ENCODE results near the gene INHBC. TPM values are rescaled to one million over a fixed set of nuclear protein-coding genes. Genes with fewer than 3 reads are reported as not detected.

Gene INHBC
- total RNA-seq, 1 experiment from 2014 or later, result 0.35 TPM

DNA sequence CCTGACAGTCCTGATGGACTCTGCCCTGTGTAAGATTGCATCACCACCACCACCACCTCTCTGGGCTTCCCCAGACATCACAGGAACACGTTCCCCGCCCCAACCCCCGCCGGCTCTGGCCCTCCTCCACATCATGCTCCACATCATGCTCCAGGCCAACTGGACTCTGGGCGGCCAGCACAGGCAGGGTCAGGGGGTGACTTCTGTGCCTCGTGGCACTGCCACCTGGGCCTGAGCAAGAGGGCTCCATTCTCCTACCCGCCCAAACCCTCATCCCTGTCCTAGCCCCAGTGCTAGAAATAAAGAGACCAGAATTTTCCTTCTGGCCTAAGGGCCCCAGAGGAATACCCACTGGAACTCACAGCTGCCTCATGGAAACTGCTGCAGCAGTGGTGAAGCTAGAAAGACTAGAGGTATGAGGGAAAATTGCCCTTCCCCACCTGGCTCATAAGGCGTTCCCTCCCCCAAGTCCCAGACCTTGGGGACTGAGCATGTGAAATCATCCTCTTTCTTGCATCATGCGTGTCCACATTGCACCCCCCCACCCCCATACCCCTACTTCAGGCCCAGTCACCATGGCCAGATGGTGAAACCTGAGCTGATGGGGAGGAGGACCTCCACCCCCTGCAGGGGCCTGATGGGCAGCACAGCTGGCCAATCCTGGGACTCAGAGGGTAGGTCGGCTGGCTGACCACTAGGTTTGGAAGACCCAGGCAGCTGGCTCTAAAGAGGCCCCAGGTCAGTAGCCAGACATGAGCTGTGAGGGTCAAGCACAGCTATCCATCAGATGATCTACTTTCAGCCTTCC lies 20.2 kb downstream of the INHBC start, which contains the start of gene INHBE:
Gene INHBE, plus strand, starts transcription at position 742 of the 808 bp plus-strand sequence. CDS start 230 bp downstream, outside the sequence.
- Histone ChIP-seq H3F3A (ENCODE audit: insufficient read depth, low read depth) (no peaks in the 10 kb centered on the region), H3K4me3 (no peak within 1 kb of the TSS; the same call in 1 of the 2 replicates), H3K79me2 (ENCODE audit: low read depth) (no peaks in the 10 kb centered on the region), H3K4me1 (replicated peaks; ENCODE audit: insufficient read depth) (peaks cover 43% of the 10 kb centered on the region), H3K9me3 (ENCODE audit: insufficient read depth, low read depth) (no peaks in the 10 kb centered on the region), H3K27me3 (ENCODE audit: insufficient read depth, low read depth) (no peaks in the 10 kb centered on the region), H3K36me3 (ENCODE audit: low read depth) (no peaks in the 10 kb centered on the region), H3K27ac (peak within 1 kb of the TSS; percentile 60), H4K20me1 (ENCODE audit: insufficient read depth) (no peaks in the 10 kb centered on the region), H3K9me2 (ENCODE audit: insufficient read depth) (no peaks in the 10 kb centered on the region), H3K4me2 (peak within 1 kb of the TSS; percentile 63), H2AFZ (peak within 1 kb of the TSS; percentile 66)
- BruUV-seq (replicated peaks), result no TSS peak
- ChIA-PET CTCF (interaction anchor here (0.6 to 1.1 kb wide), 5 partner anchors 10 to 282 kb away, joined by 4 to 8 read pairs (median 4); no protein-coding TSS in a partner anchor), POLR2A (ENCODE audit: unreplicated experiment) (interaction anchor here (0.5 to 0.6 kb wide), 2 partner anchors 9 to 611 kb away, joined by 4 to 22 read pairs; no protein-coding TSS in a partner anchor)
- TF ChIP-seq EZH2 (IDR thresholded peaks at IDR 0.05; ENCODE audit: low read depth), result no peak
- TF ChIP-seq, protein P1, sequence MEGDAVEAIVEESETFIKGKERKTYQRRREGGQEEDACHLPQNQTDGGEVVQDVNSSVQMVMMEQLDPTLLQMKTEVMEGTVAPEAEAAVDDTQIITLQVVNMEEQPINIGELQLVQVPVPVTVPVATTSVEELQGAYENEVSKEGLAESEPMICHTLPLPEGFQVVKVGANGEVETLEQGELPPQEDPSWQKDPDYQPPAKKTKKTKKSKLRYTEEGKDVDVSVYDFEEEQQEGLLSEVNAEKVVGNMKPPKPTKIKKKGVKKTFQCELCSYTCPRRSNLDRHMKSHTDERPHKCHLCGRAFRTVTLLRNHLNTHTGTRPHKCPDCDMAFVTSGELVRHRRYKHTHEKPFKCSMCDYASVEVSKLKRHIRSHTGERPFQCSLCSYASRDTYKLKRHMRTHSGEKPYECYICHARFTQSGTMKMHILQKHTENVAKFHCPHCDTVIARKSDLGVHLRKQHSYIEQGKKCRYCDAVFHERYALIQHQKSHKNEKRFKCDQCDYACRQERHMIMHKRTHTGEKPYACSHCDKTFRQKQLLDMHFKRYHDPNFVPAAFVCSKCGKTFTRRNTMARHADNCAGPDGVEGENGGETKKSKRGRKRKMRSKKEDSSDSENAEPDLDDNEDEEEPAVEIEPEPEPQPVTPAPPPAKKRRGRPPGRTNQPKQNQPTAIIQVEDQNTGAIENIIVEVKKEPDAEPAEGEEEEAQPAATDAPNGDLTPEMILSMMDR (conservative IDR thresholded peaks at IDR 0.05), result no peak
- intact Hi-C loops (cut with micrococcal nuclease; ENCODE audit: unreplicated experiment), result loop anchor here (10.0 kb wide), 1 partner anchor 450 kb away; no protein-coding TSS in a partner anchor
- DNase-seq, result no peak

DNA sequence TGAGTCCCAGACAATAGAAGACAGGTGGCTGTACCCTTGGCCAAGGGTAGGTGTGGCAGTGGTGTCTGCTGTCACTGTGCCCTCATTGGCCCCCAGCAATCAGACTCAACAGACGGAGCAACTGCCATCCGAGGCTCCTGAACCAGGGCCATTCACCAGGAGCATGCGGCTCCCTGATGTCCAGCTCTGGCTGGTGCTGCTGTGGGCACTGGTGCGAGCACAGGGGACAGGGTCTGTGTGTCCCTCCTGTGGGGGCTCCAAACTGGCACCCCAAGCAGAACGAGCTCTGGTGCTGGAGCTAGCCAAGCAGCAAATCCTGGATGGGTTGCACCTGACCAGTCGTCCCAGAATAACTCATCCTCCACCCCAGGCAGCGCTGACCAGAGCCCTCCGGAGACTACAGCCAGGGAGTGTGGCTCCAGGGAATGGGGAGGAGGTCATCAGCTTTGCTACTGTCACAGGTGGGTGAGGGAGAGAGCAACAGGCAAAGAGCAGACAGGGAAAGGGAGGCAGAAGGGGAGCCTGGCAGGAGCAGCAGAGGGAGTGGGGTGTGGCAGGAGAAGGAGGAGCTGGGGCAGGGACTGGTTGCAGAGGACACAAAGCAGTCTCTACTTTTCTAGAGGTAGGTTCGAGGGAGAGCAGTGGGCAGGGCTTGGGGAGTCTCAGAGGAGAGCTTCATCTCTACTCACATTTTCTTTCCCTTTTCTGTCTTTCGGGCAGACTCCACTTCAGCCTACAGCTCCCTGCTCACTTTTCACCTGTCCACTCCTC lies 21.0 kb downstream of the INHBC start:
- ChIA-PET CTCF (interaction anchor here (0.6 to 1.1 kb wide), 4 partner anchors 10 to 281 kb away, joined by 4 to 8 read pairs (median 4); no protein-coding TSS in a partner anchor), POLR2A (ENCODE audit: unreplicated experiment) (interaction anchor here (0.5 to 0.6 kb wide), 2 partner anchors 10 to 611 kb away, joined by 4 to 22 read pairs; no protein-coding TSS in a partner anchor)
- H3K4me3 ChIP-seq, result no peak overlapping the region; the same call in 1 of the 2 replicates
- no peak for TF ChIP-seq EZH2 (IDR thresholded peaks at IDR 0.05; ENCODE audit: low read depth)
- H4K20me1 ChIP-seq (ENCODE audit: insufficient read depth), result no peaks in the 10 kb centered on the region
- H3K4me2 ChIP-seq, result peak overlapping the region; percentile 63
- peak overlapping the region; percentile 66; the same call in 1 of the 2 replicates for H2AFZ ChIP-seq
- H3K4me1 ChIP-seq (replicated peaks; ENCODE audit: insufficient read depth), result peaks cover 43% of the 10 kb centered on the region
- no TSS peak for BruUV-seq (replicated peaks)
- peaks cover 6% of the 10 kb centered on the region; the same call in 1 of the 2 replicates for H3K27me3 ChIP-seq (ENCODE audit: insufficient read depth, low read depth)
- no peaks in the 10 kb centered on the region for H3K9me3 ChIP-seq (ENCODE audit: insufficient read depth, low read depth)
- no peak overlapping the region for H3K27ac ChIP-seq
- H3K79me2 ChIP-seq (ENCODE audit: low read depth), result no peaks in the 10 kb centered on the region
- intact Hi-C loops (cut with micrococcal nuclease; ENCODE audit: unreplicated experiment), result loop anchor here (10.0 kb wide), 1 partner anchor 449 kb away; no protein-coding TSS in a partner anchor
- no peaks in the 10 kb centered on the region for H3F3A ChIP-seq (ENCODE audit: insufficient read depth, low read depth)
- H3K9me2 ChIP-seq (ENCODE audit: insufficient read depth), result no peaks in the 10 kb centered on the region
- H3K36me3 ChIP-seq (ENCODE audit: low read depth), result no peaks in the 10 kb centered on the region
- no peak for DNase-seq

DNA sequence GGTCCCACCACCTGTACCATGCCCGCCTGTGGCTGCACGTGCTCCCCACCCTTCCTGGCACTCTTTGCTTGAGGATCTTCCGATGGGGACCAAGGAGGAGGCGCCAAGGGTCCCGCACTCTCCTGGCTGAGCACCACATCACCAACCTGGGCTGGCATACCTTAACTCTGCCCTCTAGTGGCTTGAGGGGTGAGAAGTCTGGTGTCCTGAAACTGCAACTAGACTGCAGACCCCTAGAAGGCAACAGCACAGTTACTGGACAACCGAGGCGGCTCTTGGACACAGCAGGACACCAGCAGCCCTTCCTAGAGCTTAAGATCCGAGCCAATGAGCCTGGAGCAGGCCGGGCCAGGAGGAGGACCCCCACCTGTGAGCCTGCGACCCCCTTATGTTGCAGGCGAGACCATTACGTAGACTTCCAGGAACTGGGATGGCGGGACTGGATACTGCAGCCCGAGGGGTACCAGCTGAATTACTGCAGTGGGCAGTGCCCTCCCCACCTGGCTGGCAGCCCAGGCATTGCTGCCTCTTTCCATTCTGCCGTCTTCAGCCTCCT lies 21.6 kb downstream of the INHBC start:
- Histone ChIP-seq H3K79me2 (ENCODE audit: low read depth) (no peaks in the 10 kb centered on the region), H4K20me1 (ENCODE audit: insufficient read depth) (no peaks in the 10 kb centered on the region), H3K27me3 (ENCODE audit: insufficient read depth, low read depth) (peaks cover 12% of the 10 kb centered on the region; the same call in 1 of the 2 replicates), H3K27ac (no peak overlapping the region), H3K9me2 (ENCODE audit: insufficient read depth) (no peaks in the 10 kb centered on the region), H3K4me3 (no peak overlapping the region; the same call in 1 of the 2 replicates), H3F3A (ENCODE audit: insufficient read depth, low read depth) (no peaks in the 10 kb centered on the region), H3K36me3 (ENCODE audit: low read depth) (no peaks in the 10 kb centered on the region), H3K9me3 (ENCODE audit: insufficient read depth, low read depth) (no peaks in the 10 kb centered on the region), H2AFZ (peak overlapping the region; percentile 66; the same call in 1 of the 2 replicates), H3K4me1 (replicated peaks; ENCODE audit: insufficient read depth) (peaks cover 48% of the 10 kb centered on the region), H3K4me2 (peak overlapping the region; percentile 63)
- TF ChIP-seq, protein P1 (conservative IDR thresholded peaks at IDR 0.05), result peak; percentile 69
- TF ChIP-seq EZH2 (IDR thresholded peaks at IDR 0.05; ENCODE audit: low read depth), result no peak
- peak in 1 of 2 experiments; percentile 40 for DNase-seq
- no TSS peak for BruUV-seq (replicated peaks)
- intact Hi-C loops (cut with micrococcal nuclease; ENCODE audit: unreplicated experiment), result loop anchor here (10.0 kb wide), 1 partner anchor 449 kb away; no protein-coding TSS in a partner anchor
- POLR2A ChIA-PET (ENCODE audit: unreplicated experiment), result no interaction called here
- CTCF ChIA-PET, result interaction anchor here (0.7 to 1.1 kb wide), 2 partner anchors 11 to 193 kb away, joined by 4 read pairs; no protein-coding TSS in a partner anchor
